IPS-18a (cell line): ENCODE data around the gene TNFRSF18.

Experiments
- H3K27ac ChIP-seq: one replicate; pipeline ENCODE4 v1.5.1; 2013; ENCODE audit warnings: low read length
- H3K27me3 ChIP-seq: one replicate; pipeline ENCODE4 v1.6.1; 2013; ENCODE audit warnings: mild to moderate bottlenecking, low read length; ENCODE audit not compliant: control insufficient read depth, insufficient read depth
- H3K36me3 ChIP-seq: one replicate; pipeline ENCODE4 v1.6.1; 2013; ENCODE audit warnings: low read depth, low read length; ENCODE audit not compliant: control insufficient read depth
- H3K4me1 ChIP-seq: one replicate; pipeline ENCODE4 v1.6.1; 2013; ENCODE audit warnings: low read depth, low read length; ENCODE audit not compliant: control insufficient read depth
- H3K4me3 ChIP-seq: one replicate; pipeline ENCODE4 v1.5.1; 2013; ENCODE audit warnings: low read length
- H3K9ac ChIP-seq: one replicate; pipeline ENCODE4 v1.6.1; 2013; ENCODE audit warnings: mild to moderate bottlenecking, low read length, moderate library complexity
- H3K9me3 ChIP-seq: one replicate; pipeline ENCODE4 v1.6.1; 2013; ENCODE audit warnings: low read depth, low read length; ENCODE audit not compliant: control insufficient read depth

The TNFRSF18 gene

GRCh38 chr1:1239227-1239613 is 32.8 kb upstream of the TNFRSF18 start:
- Histone ChIP-seq H3K4me3 (no peak overlapping the region), H3K27ac (no peak overlapping the region), H3K36me3 (no peaks in the 10 kb centered on the region), H3K9ac (no peak overlapping the region), H3K9me3 (no peaks in the 10 kb centered on the region), H3K27me3 (no peaks in the 10 kb centered on the region), H3K4me1 (no peaks in the 10 kb centered on the region)

DNA sequence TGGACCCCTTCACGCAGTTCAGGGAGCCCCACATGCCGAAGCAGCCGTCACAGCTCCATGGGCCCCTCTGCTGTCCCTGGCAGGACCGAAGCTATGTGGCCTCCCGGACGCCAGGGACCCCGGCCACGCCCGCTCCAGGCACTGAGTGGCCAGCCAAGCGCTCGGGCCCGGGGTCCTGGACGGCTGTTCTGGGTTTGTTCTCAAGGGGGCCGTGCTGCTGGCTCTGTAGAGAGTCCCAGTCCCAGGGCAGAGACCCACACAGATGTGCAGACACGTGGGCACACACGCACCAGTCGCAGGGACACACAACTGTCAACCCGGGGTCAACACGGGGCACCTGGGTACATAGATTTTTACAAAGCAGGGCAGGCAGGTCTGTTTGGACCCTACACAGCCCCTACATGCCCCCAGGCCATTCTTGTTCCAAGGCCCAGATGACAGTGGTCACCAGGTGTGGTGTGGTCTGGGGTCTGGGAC is 32.3 kb upstream of the TNFRSF18 start:
- no peak overlapping the region for H3K4me3 ChIP-seq
- H3K9ac ChIP-seq: no peak overlapping the region
- no peaks in the 10 kb centered on the region for H3K4me1 ChIP-seq
- H3K36me3 ChIP-seq: no peaks in the 10 kb centered on the region
- H3K27me3 ChIP-seq: no peaks in the 10 kb centered on the region
- no peaks in the 10 kb centered on the region for H3K9me3 ChIP-seq
- no peak overlapping the region for H3K27ac ChIP-seq

GRCh38 chr1:1237874-1238701 is 31.7 kb upstream of the TNFRSF18 start:
- no peaks in the 10 kb centered on the region for H3K27me3 ChIP-seq
- no peaks in the 10 kb centered on the region for H3K9me3 ChIP-seq
- no peaks in the 10 kb centered on the region for H3K36me3 ChIP-seq
- no peak overlapping the region for H3K27ac ChIP-seq
- H3K4me1 ChIP-seq: no peaks in the 10 kb centered on the region
- no peak overlapping the region for H3K9ac ChIP-seq
- no peak overlapping the region for H3K4me3 ChIP-seq

GRCh38 chr1:1236945-1237873 is 30.8 kb upstream of the TNFRSF18 start:
- Histone ChIP-seq H3K36me3 (no peaks in the 10 kb centered on the region), H3K27me3 (no peaks in the 10 kb centered on the region), H3K4me3 (no peak overlapping the region), H3K9ac (no peak overlapping the region), H3K4me1 (no peaks in the 10 kb centered on the region), H3K9me3 (no peaks in the 10 kb centered on the region), H3K27ac (no peak overlapping the region)

DNA sequence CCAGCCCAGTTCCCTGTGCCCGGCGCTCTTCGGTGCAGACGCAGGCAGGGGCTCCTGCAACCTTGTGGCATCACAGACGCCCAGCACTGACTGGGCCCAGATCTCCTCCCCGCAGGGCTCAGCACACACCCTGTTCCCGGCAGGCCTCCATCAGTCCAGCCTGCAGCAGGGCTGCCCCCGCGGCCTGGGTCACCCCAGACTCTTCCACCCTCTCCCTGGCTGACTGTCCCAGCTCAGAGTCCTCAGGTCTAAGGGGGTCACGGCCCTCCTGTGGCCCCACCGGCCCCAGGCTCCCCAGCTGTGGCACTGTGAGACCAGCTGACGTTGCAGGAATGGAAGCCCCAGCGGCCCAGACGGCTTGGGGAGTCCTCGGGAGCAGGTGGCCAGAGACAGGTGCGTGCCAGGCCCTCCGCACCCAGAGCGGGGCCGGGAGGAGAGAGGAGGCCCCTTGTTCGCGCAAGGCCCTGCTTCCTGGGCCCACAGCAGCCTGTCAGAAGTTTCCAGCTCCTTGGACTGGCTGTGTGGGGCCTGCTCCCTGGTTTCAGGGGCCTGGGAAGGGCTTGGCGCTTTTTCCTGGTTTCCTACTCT is 29.9 kb upstream of the TNFRSF18 start:
- H3K27me3 ChIP-seq: no peaks in the 10 kb centered on the region
- H3K4me3 ChIP-seq: no peak overlapping the region
- no peaks in the 10 kb centered on the region for H3K4me1 ChIP-seq
- no peak overlapping the region for H3K27ac ChIP-seq
- H3K9me3 ChIP-seq: no peaks in the 10 kb centered on the region
- H3K9ac ChIP-seq: no peak overlapping the region
- H3K36me3 ChIP-seq: no peaks in the 10 kb centered on the region

- Histone ChIP-seq H3K4me1 (peaks cover 4% of the 10 kb centered on the region), H3K27me3 (no peaks in the 10 kb centered on the region), H3K4me3 (no peak overlapping the region), H3K9ac (no peak overlapping the region), H3K9me3 (no peaks in the 10 kb centered on the region), H3K36me3 (no peaks in the 10 kb centered on the region), H3K27ac (no peak overlapping the region)
Measured at GRCh38 chr1:1235016-1235744, 28.8 kb upstream of the TNFRSF18 start.

GRCh38 chr1:1234180-1234808 is 27.9 kb upstream of the TNFRSF18 start:
- Histone ChIP-seq H3K36me3 (no peaks in the 10 kb centered on the region), H3K4me1 (peaks cover 4% of the 10 kb centered on the region), H3K27ac (no peak overlapping the region), H3K9me3 (no peaks in the 10 kb centered on the region), H3K4me3 (no peak overlapping the region), H3K27me3 (no peaks in the 10 kb centered on the region), H3K9ac (no peak overlapping the region)

DNA sequence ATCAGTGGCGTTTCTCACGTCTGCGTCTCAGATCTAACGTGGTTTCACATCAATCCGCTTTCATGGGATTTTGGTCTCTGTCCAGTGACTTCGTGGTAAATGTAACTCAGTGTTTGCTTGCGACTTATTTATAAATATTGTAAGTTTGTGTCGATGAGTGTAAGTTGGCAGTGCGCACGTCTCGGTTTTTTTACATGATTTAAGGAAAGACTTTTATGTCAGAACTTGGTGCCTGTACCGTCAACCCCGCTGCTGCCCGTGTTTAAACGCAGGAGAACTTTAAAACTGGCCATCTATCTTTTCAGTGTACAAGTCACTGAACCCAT is 27.1 kb upstream of the TNFRSF18 start:
- Histone ChIP-seq H3K4me3 (no peak overlapping the region), H3K9me3 (no peaks in the 10 kb centered on the region), H3K4me1 (peaks cover 4% of the 10 kb centered on the region), H3K27ac (no peak overlapping the region), H3K27me3 (no peaks in the 10 kb centered on the region), H3K9ac (no peak overlapping the region), H3K36me3 (peaks cover 4% of the 10 kb centered on the region)

DNA sequence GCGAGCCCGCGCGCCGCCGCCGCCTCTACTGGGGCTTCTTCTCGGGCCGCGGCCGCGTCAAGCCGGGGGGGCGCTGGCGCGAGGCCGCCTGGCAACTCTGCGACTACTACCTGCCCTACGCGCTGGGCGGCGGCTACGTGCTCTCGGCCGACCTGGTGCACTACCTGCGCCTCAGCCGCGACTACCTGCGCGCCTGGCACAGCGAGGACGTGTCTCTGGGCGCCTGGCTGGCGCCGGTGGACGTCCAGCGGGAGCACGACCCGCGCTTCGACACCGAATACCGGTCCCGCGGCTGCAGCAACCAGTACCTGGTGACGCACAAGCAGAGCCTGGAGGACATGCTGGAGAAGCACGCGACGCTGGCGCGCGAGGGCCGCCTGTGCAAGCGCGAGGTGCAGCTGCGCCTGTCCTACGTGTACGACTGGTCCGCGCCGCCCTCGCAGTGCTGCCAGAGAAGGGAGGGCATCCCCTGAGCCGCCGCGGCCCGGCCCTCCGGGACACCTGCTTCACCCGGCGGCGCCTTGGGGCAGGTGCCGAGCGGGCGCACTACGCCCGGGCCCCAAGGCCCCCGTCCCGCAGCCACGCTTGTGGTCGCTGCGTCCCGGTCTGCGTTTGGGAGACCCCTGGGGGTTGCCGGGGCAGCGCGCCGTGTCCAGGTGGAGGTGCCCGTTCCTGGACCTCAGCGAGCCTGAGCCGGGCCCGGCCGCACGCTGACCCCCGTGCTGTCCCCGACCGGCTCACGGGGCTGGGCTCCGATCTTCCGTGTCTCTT is 26.6 kb upstream of the TNFRSF18 start:
- Histone ChIP-seq H3K9me3 (no peaks in the 10 kb centered on the region), H3K9ac (no peak overlapping the region), H3K36me3 (peaks cover 10% of the 10 kb centered on the region), H3K4me1 (peaks cover 4% of the 10 kb centered on the region), H3K27ac (no peak overlapping the region), H3K4me3 (no peak overlapping the region), H3K27me3 (no peaks in the 10 kb centered on the region)

GRCh38 chr1:1232208-1232795 is 25.9 kb upstream of the TNFRSF18 start, which contains the start of gene B3GALT6:
TSS of gene B3GALT6 (plus strand) at chr1:1232237. CDS start at chr1:1232279, 42 bp downstream.
- H3K27ac ChIP-seq: peak within 1 kb of the TSS; percentile 40
- no peaks in the 10 kb centered on the region for H3K27me3 ChIP-seq
- H3K9me3 ChIP-seq: no peaks in the 10 kb centered on the region
- peak within 1 kb of the TSS; percentile 69 for H3K9ac ChIP-seq
- peaks cover 4% of the 10 kb centered on the region for H3K4me1 ChIP-seq
- H3K4me3 ChIP-seq: peak within 1 kb of the TSS; percentile 65
- H3K36me3 ChIP-seq: peaks cover 15% of the 10 kb centered on the region
